PFSK-1 (cell line): Measurements from ENCODE around the gene MYO7B.

Experiments
- FOXP2 ChIP-seq: optimal IDR thresholded peaks from 2 replicates; pipeline ENCODE3; 2011; ENCODE audit warnings: borderline replicate concordance, control low read depth, inconsistent platforms; ENCODE audit not compliant: insufficient read depth; ENCODE audit errors: extremely low read length, extremely low read depth
- POLR2AphosphoS5 ChIP-seq: IDR thresholded peaks from 2 replicates; pipeline ENCODE4 v1.6.1; 2012; ENCODE audit warnings: low read depth, mild to moderate bottlenecking, control low read depth, low read length, moderate library complexity
- REST ChIP-seq, 2 experiments: IDR thresholded peaks; 2 replicates each; pipeline versions ENCODE4 v1.6.1 to v1.8.0; 2011 to 2012; ENCODE audit warnings: low read depth in 2 of 2, low read length in 2 of 2, control low read depth in 1 of 2, inconsistent platforms in 1 of 2, mild to moderate bottlenecking in 1 of 2, moderate library complexity in 1 of 2; ENCODE audit not compliant: insufficient read depth in 1 of 2
- SIN3A ChIP-seq: IDR thresholded peaks from 2 replicates; pipeline ENCODE4 v1.6.1; 2012; ENCODE audit warnings: mild to moderate bottlenecking, low read length, moderate library complexity, borderline replicate concordance; ENCODE audit not compliant: insufficient read depth
- TAF1 ChIP-seq: IDR thresholded peaks from 2 replicates; pipeline ENCODE4 v1.6.1; 2012; ENCODE audit warnings: low read length, control low read depth, borderline replicate concordance; ENCODE audit not compliant: insufficient read depth

- TF ChIP-seq POLR2AphosphoS5 = no peak
- no peak for TF ChIP-seq REST (IDR thresholded peaks at IDR 0.05; ENCODE audit: insufficient read depth in 1 of 2, low read depth in 2 of 2, low read length in 2 of 2)
- no peak for TF ChIP-seq TAF1
- no peak for TF ChIP-seq SIN3A
- TF ChIP-seq FOXP2 = no peak
Measured at GRCh38 chr2:127537644-127538043, 2.2 kb downstream of the MYO7B start.
